Neural crest cell (in vitro differentiated cells): ENCODE data around the gene C1orf21. TPM values are rescaled to one million over a fixed set of nuclear protein-coding genes. Genes with fewer than 3 reads are reported as not detected.
"Not testable (repeated sequence)": the region's sequence is repeated elsewhere in the genome, so short reads cannot be mapped to it uniquely, and the experiment has no call there.

ENCODE experiments used
- DNase-seq: peaks from one replicate; pipeline ENCODE4 v3.0.0; 2021; ENCODE audit warnings: low read depth, mixed read lengths, low spot score
- H3K27ac Mint-ChIP-seq: one replicate; pipeline ENCODE4 v1.8.0; 2021; ENCODE audit warnings: mild to moderate bottlenecking, mixed read lengths; ENCODE audit not compliant: unreplicated experiment
- H3K27me3 Mint-ChIP-seq: 2 replicates; pipeline ENCODE4 v1.8.0; 2021; ENCODE audit warnings: low read depth, mild to moderate bottlenecking, mixed read lengths
- H3K36me3 Mint-ChIP-seq: 2 replicates; pipeline ENCODE4 v1.8.0; 2021; ENCODE audit warnings: low read depth, mild to moderate bottlenecking, mixed read lengths
- H3K4me1 Mint-ChIP-seq: 2 replicates; pipeline ENCODE4 v1.8.0; 2021; ENCODE audit warnings: mixed read lengths
- H3K4me3 Mint-ChIP-seq: one replicate; pipeline ENCODE4 v1.8.0; 2021; ENCODE audit warnings: mild to moderate bottlenecking, mixed read lengths
- H3K9me3 Mint-ChIP-seq: 2 replicates; pipeline ENCODE4 v1.8.0; 2021; ENCODE audit warnings: mixed read lengths
- CTCF ChIP-seq: fragments of 200-600 bp; sonication (generic); conservative IDR thresholded peaks from 2 replicates; pipeline ENCODE4 v1.5.0; 2021; ENCODE audit warnings: antibody characterized with exemption, mild to moderate bottlenecking
- long read RNA-seq: library from polyadenylated mRNA; unstranded; transcript quantifications from one replicate; pipeline ENCODE4 v2.0.0, GENCODE V29; 2020
- total RNA-seq: library from RNA; stranded (reverse); gene quantifications from 2 replicates; pipeline ENCODE4 v1.2.1, GENCODE V29; 2021

C1orf21 gene
- total RNA-seq: 29.8 and 32.5 TPM in 2 replicates
- long read RNA-seq, full-length matches to known transcripts: 6 of 14 reads
- long read RNA-seq, partial matches to known transcripts: 2 of 14 reads
- long read RNA-seq, other reads (novel, unspliced or antisense): 6 of 14 reads

DNA sequence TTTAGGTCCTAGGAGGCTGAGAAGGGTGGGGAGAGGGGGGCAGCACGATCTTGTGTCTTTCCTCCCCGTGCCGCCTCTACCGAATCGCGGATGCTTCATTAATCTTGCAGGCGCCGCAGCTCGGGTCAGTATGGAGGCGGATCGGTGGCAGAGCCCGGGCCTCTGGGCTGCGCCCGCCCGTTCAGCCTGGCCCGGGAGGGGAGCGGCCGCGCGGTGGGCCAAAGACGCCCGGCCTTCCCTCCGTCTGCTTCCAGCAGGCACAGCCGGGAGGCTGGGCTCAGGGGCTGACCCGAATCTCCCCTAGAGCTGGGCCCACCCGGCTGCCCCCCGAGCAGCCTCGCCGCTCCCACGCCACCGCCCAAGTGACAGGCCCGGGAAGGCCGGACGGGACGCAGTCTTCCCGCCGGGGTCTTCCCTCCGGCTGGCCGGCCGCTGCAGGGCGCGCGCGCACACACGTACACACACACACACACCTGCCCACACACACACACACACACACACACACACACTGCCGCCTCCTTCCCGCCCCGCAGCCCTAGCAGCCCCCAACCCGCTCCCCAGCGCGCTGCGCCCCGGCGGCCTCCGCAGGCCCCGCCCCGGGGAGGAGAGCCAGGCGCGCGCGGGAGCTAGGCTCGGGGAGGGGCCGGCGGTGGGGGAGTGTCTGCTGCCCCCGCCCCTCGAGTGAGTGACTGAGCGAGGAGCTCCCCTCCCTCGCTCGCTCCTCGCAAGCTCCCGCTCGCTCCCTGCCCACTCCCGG lies at the start of gene C1orf21:
Gene C1orf21, plus strand, starts transcription at position 718 of the 757 bp plus-strand sequence. CDS start 90,481 bp downstream, outside the sequence.
- Mint-ChIP-seq H3K4me1 (peaks cover 61% of the 10 kb centered on the region), H3K4me3 (peak within 1 kb of the TSS; percentile 93), H3K27me3 (peaks cover 4% of the 10 kb centered on the region), H3K27ac (peak within 1 kb of the TSS; percentile 96), H3K36me3 (no peaks in the 10 kb centered on the region), H3K9me3 (no peaks in the 10 kb centered on the region)
- peak; percentile 86 for DNase-seq
- TF ChIP-seq CTCF: no peak

DNA sequence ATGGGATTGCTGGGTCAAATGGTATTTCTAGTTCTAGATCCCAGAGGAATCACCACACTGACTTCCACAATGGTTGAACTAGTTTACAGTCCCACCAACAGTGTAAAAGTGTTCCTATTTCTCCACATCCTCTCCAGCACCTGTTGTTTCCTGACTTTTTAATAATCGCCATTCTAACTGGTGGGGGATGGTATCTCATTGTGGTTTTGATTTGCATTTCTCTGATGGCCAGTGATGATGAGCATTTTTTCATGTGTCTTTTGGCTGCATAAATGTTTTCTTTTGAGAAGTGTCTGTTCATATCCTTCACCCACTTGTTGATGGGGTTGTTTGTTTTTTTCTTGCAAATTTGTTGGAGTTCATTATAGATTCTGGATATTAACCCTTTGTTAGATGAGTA lies 49.0 kb upstream of the C1orf21 start:
- H3K9me3 Mint-ChIP-seq, DNase-seq, H3K27me3 Mint-ChIP-seq, H3K36me3 Mint-ChIP-seq, H3K27ac Mint-ChIP-seq, H3K4me1 Mint-ChIP-seq, H3K4me3 Mint-ChIP-seq: not testable (repeated sequence)

DNA sequence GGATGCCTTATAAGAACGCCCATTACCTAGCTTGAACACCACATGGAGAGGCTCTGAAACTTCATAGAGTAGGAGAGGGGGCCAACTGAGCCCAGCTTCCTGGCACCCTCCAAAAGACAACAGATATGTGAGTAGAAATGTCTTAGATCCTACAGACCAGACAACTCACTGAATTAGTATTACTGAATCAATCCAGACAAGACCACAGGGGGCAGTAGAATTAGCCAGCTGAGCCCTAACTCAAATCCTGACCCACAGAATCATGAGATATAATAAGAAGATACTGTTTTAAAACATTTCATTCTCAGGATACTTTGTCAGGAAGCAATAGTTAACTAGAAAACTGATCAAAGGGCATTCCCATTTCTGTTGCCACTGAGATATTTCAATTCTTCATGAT lies 45.8 kb upstream of the C1orf21 start:
- TF ChIP-seq CTCF: peak; percentile 34
- H3K36me3 Mint-ChIP-seq: peaks cover 3% of the 10 kb centered on the region
- H3K9me3 Mint-ChIP-seq: no peaks in the 10 kb centered on the region
- peak overlapping the region; percentile 43 for H3K27ac Mint-ChIP-seq
- no peak for DNase-seq
- no peaks in the 10 kb centered on the region for H3K4me1 Mint-ChIP-seq
- no peaks in the 10 kb centered on the region for H3K27me3 Mint-ChIP-seq
- no peak overlapping the region for H3K4me3 Mint-ChIP-seq

- DNase-seq: no peak
- H3K4me3 Mint-ChIP-seq: no peak overlapping the region
- H3K36me3 Mint-ChIP-seq: no peaks in the 10 kb centered on the region
- no peaks in the 10 kb centered on the region for H3K9me3 Mint-ChIP-seq
- TF ChIP-seq CTCF: no peak
- H3K4me1 Mint-ChIP-seq: no peaks in the 10 kb centered on the region
- no peaks in the 10 kb centered on the region for H3K27me3 Mint-ChIP-seq
- no peak overlapping the region for H3K27ac Mint-ChIP-seq
These were observed 36.3 kb upstream of the C1orf21 start for GRCh38 chr1:184350573-184350972.

DNA sequence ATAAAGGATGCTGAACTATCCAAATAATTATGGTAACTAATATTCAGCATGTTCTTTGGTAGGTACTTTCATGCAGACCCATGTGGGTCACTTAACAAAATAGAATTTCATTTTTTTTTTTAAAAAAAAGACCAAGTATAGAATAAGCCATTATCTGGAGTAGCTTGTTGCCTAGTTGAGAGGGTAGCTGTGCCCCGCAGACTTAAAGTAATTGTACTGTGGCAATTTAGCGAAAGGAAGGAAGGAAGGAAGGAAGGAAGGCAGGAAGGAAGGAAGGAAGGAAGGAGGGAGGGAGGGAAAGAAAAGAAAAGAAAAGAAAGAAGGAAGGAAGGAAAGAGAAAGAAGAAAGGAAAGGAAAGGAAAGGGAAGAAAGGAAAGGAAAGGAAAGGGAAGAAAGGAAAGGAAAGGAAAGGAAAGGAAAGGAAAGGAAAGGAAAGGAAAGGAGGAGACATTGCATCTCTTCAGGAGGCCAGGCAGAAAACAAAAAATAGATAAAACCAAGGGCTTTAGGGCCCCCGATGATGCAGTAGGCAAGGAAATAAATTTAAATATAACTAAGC lies 35.3 kb upstream of the C1orf21 start:
- Mint-ChIP-seq H3K27me3 (no peaks in the 10 kb centered on the region), H3K4me3 (no peak overlapping the region), H3K4me1 (no peaks in the 10 kb centered on the region), H3K9me3 (no peaks in the 10 kb centered on the region), H3K27ac (no peak overlapping the region), H3K36me3 (no peaks in the 10 kb centered on the region)
- no peak for TF ChIP-seq CTCF
- no peak for DNase-seq

DNA sequence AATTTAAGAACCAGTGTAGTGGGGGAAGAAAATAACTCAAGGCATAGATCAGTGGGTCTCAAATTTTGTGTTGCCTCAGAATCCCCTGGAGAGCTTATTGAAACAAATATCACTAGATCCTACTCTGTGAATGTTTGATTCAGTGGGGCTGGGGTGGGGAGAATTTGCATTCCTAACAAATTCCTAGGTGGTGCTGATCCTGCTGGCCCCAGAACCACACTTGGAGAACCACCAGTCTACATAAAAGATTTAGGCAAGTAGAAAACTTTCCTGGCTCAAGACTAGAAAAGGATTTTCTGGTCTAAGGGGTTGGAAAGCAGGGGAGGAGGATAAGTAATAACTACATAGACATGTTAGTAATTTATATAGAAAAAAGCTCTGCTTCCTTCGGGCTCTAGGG lies 34.1 kb upstream of the C1orf21 start:
- Mint-ChIP-seq H3K4me3 (no peak overlapping the region), H3K27me3 (no peaks in the 10 kb centered on the region), H3K4me1 (no peaks in the 10 kb centered on the region), H3K9me3 (no peaks in the 10 kb centered on the region), H3K36me3 (no peaks in the 10 kb centered on the region), H3K27ac (no peak overlapping the region)
- no peak for TF ChIP-seq CTCF
- DNase-seq: no peak
